GM19324 (cell line): ENCODE measurements around the gene CERS2.
"Not testable (repeated sequence)": the region's sequence is repeated elsewhere in the genome, so short reads cannot be mapped to it uniquely, and the experiment has no call there.

Experiments used
- ATAC-seq: cut with Tn5 transposase; IDR thresholded peaks from one replicate; pipeline ENCODE4 v1.9.1; 2021; ENCODE audit warnings: mild to moderate bottlenecking, moderate library complexity; ENCODE audit not compliant: unreplicated experiment, low FRiP score

The CERS2 gene

GRCh38 chr1:150971583-150972416, 2.8 kb downstream of the CERS2 start:
- ATAC-seq, result no peak

DNA sequence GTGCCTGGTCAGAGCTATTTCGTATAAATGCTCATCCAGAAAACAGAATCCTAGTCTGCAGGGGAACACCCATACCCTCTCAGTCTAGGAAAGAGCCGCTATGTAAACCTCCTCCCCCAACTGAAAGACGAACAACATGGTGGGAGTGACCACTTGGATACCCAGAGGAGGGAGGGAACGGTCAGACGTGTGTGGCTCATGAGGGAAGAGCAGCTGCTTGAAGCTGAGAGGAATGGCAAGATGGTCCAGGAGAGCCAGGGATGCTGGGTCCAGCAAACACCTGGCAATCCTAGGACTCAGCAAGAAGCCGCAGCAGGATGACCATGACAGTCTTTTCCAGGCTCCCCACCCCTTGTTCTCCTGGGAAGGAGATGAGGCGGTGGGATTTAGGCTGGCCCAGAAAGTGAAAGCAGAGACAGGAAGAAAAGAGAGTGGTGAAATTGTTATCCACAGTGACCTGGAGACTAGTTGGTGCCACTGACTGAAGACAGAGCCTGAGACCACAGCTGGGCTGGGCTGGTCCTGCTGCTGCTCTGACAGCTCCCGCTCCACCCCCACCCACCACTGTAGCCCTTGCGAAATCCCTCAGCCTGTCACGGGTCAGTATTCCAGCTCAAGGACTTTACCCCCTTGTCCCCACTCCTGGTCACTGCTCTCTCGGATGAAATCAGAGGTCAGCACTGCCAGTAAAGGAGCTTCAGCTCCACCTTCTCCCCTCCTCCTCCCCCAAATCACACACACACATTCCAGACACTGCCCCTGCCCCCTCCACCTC, 3.6 kb downstream of the CERS2 start:
- no peak for ATAC-seq

DNA sequence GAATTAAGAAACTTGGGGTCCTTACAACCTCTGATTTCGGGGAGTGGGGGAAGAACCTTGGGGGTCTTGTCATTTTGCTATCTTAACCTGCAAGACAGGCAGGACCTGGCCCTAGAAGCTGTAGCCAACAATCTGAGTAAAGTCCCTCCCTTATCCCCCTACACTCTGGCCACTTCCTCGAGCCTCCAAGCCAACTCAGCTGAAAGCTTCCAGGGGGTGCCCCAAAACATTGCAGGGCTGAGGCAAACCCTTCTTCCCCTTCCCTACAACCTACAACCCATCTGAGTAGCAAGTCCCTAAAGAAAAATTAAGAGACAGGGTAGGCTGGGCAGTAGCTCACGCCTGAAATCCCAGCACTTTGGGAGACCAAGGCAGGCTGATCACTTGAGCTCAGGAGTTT, 5.0 kb downstream of the CERS2 start:
- no peak for ATAC-seq

DNA sequence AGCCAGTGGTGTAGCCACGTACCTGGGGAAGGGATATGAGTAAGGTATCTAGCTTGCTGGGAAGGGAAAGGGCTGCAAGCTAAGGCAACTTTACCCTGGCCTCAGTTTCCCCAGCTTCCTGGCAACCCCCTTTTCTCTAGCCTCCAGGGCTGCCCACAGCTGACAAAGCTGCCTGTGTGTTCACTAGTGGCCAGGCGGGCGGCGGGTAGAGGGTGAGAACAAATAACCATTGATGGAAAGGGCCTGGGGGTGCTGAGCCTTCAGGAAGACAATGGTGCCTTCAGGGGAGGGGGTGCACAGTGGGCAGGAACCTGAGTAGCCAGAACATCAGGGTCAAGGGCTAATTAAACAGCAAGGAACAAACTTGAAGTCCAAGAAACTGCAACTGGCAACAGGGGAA, 6.1 kb downstream of the CERS2 start:
- ATAC-seq, result no peak

DNA sequence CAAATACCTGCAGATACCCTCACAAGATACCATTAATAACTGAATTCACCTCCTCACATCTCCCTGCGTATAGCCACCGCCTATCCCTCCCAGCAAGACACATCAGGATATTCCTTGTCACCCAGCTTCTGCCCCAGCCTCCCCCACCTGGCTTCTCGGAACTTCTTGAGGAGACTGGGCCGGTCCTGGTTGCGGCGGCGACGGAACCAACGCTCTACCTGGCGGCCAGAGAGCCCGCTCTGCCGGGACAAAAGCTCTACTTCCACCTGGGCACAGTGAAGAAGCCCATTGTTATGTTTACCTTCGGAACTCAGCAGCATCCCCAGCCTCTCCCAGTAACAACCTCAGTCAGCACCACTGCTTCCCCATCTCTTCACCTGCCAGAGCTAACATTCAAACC, 6.7 kb downstream of the CERS2 start:
- no peak for ATAC-seq

- ATAC-seq, result no peak
Observed at GRCh38 chr1:150966011-150966410, 8.6 kb downstream of the CERS2 start.

- ATAC-seq, result no peak
Observed at GRCh38 chr1:150965605-150966004, 9.0 kb downstream of the CERS2 start.

DNA sequence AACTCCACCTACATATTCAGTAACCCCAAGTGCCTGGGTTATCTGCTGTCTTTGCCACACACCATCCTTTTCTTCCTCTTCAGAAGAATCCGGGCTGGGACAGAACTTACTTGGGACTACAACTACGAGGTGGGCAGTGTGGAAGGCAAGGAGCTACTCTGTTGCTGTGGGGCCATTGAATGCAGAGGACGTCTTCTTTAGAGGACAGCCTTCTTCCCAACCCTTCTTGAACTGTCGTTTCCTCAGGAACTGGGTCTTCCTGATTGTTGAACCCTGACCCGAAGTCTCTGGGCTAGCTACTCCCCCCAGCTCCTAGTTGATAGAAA, 10.5 kb downstream of the CERS2 start:
- no peak for ATAC-seq

GRCh38 chr1:150963321-150964163, 11.1 kb downstream of the CERS2 start:
- no peak for ATAC-seq

DNA sequence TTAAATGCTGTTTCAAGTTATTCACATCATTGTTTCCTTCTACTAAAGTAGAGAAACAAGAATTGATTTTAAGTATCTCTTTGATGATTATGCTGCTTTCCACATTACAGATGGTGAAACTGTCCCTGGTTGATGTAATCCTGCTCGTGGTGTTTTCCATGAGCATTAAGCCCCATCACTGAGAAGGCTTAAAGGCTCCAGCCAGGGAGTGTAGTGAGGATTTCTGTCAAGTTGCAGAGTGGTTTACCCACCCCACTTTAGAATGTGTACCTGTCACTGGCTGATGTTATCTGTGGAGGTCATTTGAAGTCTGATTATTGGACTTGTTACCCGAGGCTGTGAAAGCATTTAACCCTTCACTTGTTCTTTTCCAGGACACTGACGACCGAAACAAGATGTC, 12.9 kb downstream of the CERS2 start:
- no peak for ATAC-seq

DNA sequence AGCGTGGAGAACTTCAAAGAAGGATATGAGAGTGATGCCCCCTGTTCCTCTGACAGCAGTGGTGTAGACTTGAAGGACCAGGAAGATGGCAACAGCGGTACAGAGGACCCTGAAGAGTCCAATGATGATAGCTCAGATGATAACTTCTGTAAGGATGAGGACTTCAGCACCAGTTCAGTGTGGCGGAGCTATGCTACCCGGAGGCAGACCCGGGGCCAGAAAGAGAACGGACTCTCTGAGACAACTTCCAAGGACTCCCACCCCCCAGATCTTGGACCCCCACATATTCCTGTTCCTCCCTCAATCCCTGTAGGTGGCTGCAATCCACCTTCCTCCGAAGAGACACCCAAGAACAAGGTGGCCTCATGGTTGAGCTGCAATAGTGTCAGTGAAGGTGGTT, 14.0 kb downstream of the CERS2 start:
- ATAC-seq, result no peak

GRCh38 chr1:150957666-150958065, 17.0 kb downstream of the CERS2 start:
- ATAC-seq, result no peak

- no peak for ATAC-seq
Observed at GRCh38 chr1:150955280-150955679, 19.4 kb downstream of the CERS2 start.

DNA sequence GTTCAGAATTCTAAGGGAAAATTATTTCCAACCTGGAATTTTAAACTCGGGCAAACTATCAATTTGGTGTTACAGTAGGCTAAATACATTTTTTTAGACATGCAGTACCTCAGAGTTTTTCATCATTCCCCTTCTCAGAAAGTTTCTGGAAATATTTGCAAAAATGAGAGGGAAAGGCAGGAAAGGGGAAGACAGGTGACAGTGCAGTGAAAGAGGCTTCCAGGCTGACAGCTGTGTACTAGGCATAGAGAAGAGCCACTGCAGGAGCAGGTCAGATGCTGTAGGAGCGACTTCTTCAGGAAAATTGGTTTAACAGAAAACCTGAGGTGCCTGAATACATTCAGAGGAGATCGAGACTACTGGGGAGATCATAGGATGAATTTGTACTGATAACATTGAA, 19.9 kb downstream of the CERS2 start:
- no peak for ATAC-seq

- ATAC-seq, result no peak
Observed at GRCh38 chr1:150944856-150945255, 29.8 kb downstream of the CERS2 start.

DNA sequence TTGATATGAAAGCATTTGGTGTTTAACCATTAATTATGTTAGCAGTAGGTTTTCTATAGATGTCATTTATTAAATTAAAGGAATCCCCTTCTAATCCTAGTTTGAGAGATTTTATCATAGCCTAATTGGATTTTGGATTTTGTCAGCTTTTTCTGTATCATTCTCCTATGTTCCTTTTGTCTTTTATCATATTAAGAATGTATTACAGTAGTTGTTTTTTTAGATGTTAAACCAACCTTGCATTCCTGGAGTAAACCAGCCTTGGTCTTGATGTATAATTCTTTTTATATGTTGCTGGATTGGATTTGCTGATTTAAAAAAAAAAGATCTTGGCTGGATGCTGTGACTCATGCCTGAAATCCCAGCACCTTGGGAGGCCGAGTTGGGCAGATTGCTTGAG, 42.9 kb downstream of the CERS2 start:
- no peak for ATAC-seq

DNA sequence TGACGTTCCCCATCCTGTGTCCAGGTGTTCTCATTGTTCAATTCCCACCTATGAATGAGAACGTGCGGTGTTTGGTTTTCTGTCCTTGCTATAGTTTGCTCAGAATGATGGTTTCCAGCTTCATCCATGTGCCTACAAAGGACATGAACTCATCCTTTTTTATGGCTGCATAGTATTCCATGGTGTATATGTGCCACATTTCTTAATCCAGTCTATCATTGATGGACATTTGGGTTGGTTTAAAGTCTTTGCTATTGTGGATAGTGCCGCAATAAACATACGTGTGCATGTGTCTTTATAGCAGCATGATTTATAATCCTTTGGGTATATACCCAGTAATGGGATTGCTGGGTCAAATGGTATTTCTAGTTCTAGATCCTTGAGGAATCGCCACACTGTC, 45.9 kb downstream of the CERS2 start:
- ATAC-seq, result not testable (repeated sequence)

- no peak for ATAC-seq
Observed at GRCh38 chr1:150928286-150928685, 46.3 kb downstream of the CERS2 start.

DNA sequence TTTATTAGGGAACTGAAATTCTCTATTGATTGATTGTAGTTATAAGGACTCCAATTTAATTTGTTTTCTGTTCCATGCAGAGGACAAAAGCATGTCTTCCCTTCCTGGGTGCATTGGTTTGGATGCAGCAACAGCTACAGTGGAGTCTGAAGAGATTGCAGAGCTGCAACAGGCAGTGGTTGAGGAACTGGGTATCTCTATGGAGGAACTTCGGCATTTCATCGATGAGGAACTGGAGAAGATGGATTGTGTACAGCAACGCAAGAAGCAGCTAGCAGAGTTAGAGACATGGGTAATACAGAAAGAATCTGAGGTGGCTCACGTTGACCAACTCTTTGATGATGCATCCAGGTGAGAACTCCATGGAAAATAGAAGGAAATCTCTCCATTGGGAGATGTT, 47.0 kb downstream of the CERS2 start:
- ATAC-seq, result no peak

- ATAC-seq, result peak; percentile 95
Observed at GRCh38 chr1:150926097-150926741, 48.4 kb downstream of the CERS2 start, which contains the start of gene SETDB1. SETDB1 (plus strand) TSS chr1:150926363; CDS start chr1:150927715, 1,352 bp downstream.

DNA sequence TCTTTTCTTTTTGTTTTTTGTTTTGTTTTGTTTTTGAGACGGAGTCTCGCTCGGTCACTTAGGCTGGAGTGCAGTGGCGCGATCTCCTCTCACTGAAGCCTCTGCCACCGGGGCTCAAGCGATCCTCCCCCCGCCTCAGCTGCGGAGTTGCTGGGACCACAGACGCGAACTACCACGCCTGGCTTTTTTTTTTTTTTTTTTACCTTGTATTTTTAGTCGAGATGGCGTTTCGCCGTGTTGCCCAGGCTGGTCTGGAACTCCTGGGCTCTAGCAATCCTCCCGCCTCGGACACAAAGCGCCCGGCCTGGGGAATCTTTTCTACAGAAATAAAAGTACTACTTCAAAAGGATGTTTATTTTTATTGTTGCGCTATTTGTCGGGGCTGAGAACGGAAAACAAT, 49.6 kb downstream of the CERS2 start:
- no peak for ATAC-seq
